ENCODE data around the gene SMG6.
"Not testable (repeated sequence)": the region's sequence is repeated elsewhere in the genome, so short reads cannot be mapped to it uniquely, and the experiment has no call there.

The SMG6 gene

GRCh38 chr17:2019723-2020122, 283.9 kb downstream of the SMG6 start:
- DNase-seq = no peak

GRCh38 chr17:2018716-2019510, 284.7 kb downstream of the SMG6 start:
- no peak for DNase-seq

GRCh38 chr17:2017274-2017941, 286.2 kb downstream of the SMG6 start:
- DNase-seq = no peak

- DNase-seq = no peak
Measured at GRCh38 chr17:2016494-2016893, 287.1 kb downstream of the SMG6 start.

- no peak for DNase-seq
Measured at GRCh38 chr17:2015314-2015713, 288.3 kb downstream of the SMG6 start.

GRCh38 chr17:2013994-2014317, 289.6 kb downstream of the SMG6 start:
- no peak for DNase-seq

GRCh38 chr17:2013220-2013993, 290.2 kb downstream of the SMG6 start:
- DNase-seq = not testable (repeated sequence)

GRCh38 chr17:2012499-2012898, 291.1 kb downstream of the SMG6 start:
- DNase-seq = no peak

GRCh38 chr17:2011411-2012371, 291.9 kb downstream of the SMG6 start:
- no peak for DNase-seq
